B cell (primary cell): ENCODE data around the gene BCL2. TPM values are rescaled to one million over a fixed set of nuclear protein-coding genes. Genes with fewer than 3 reads are reported as not detected.

Experiments
- ATAC-seq: fragments of 200-7000 bp; cut with Tn5 transposase; one replicate; pipeline ENCODE4 v1.10.0; 2021; ENCODE audit warnings: low read depth, mild to moderate bottlenecking, moderate number of reproducible peaks, moderate library complexity
- CTCF ChIA-PET: fragments of 350-600 bp; sonication (Branson Sonifier 250); formaldehyde crosslinking; loops from one replicate; lab custom pipeline; 2021; ENCODE audit warnings: antibody characterized with exemption, inconsistent platforms; lab: Charles Lee
- POLR2A ChIA-PET: fragments of 350-600 bp; sonication (Branson Sonifier 250); formaldehyde crosslinking; loops from one replicate; lab custom pipeline; 2021; ENCODE audit warnings: antibody characterized with exemption; lab: Charles Lee
- DNase-seq: peaks from one replicate; pipeline ENCODE4 v3.0.0; 2013
- H2AFZ ChIP-seq: 2 replicates; pipeline ENCODE4 v1.6.1; 2012; ENCODE audit warnings: mild to moderate bottlenecking, low read depth, low read length; ENCODE audit not compliant: insufficient read depth, poor library complexity, severe bottlenecking
- H3K27ac ChIP-seq, 2 donors: 1 replicate in 1 of 2; 2 replicates in 1 of 2; pipeline ENCODE4 v1.5.1; 2012 to 2013; ENCODE audit warnings: low read length in 2 of 2, mild to moderate bottlenecking in 2 of 2, moderate library complexity in 1 of 2
- H3K27me3 ChIP-seq, 4 experiments: fragments of 200-600 bp in 1 of 4; sonication (generic) in 1 of 4; replicated peaks in 1 of 4; 1 replicate in 2 of 4; 2 replicates in 2 of 4; pipeline versions ENCODE4 v1.6.1 to v1.7.0; 2013 to 2016; ENCODE audit warnings: low read length in 3 of 4, mild to moderate bottlenecking in 2 of 4, mixed read lengths in 1 of 4, moderate library complexity in 1 of 4; ENCODE audit not compliant: insufficient read depth in 4 of 4, control insufficient read depth in 3 of 4; ENCODE audit errors: control extremely low read depth in 1 of 4
- H3K36me3 ChIP-seq, 2 experiments: replicated peaks in 1 of 2; 1 replicate in 1 of 2; 2 replicates in 1 of 2; pipeline versions ENCODE4 v1.6.1 to v1.7.1; 2013; ENCODE audit warnings: low read length in 1 of 2; ENCODE audit not compliant: insufficient read depth in 2 of 2, control insufficient read depth in 1 of 2; ENCODE audit errors: control extremely low read depth in 1 of 2, extremely low read depth in 1 of 2
- H3K4me1 ChIP-seq, 2 donors: fragments of 200-600 bp in 1 of 2; sonication (generic) in 1 of 2; 1 replicate in 1 of 2; 2 replicates in 1 of 2; pipeline versions ENCODE4 v1.5.1 to v1.6.1; 2013 to 2017; ENCODE audit warnings: low read length in 2 of 2; ENCODE audit not compliant: control insufficient read depth in 2 of 2, insufficient read depth in 2 of 2
- H3K4me2 ChIP-seq: replicated peaks from 2 replicates; pipeline ENCODE3; 2012; ENCODE audit warnings: mild to moderate bottlenecking, low read depth, low read length; ENCODE audit not compliant: poor library complexity, severe bottlenecking
- H3K4me3 ChIP-seq, 5 experiments: fragments of 200-600 bp in 1 of 5; sonication (generic) in 1 of 5; 1 replicate in 3 of 5; 2 replicates in 2 of 5; pipeline versions ENCODE4 v1.5.1 to v1.7.0; 2011 to 2016; ENCODE audit warnings: low read length in 4 of 5, mild to moderate bottlenecking in 4 of 5, low read depth in 2 of 5, control low read depth in 1 of 5, moderate library complexity in 1 of 5; ENCODE audit not compliant: insufficient read depth in 1 of 5; ENCODE audit errors: control extremely low read depth in 1 of 5, extremely low read depth in 1 of 5
- H3K79me2 ChIP-seq: fragments of 200-600 bp; sonication (generic); one replicate; pipeline ENCODE4 v1.6.0; 2016; ENCODE audit warnings: low read length; ENCODE audit not compliant: control insufficient read depth, insufficient read depth
- H3K9ac ChIP-seq: fragments of 200-600 bp; sonication (generic); 2 replicates; pipeline ENCODE4 v1.6.1; 2017; ENCODE audit warnings: mild to moderate bottlenecking, low read length, moderate library complexity
- H3K9me3 ChIP-seq, 3 donors: one replicate each; pipeline versions ENCODE4 v1.6.1 to v1.7.1; 2013; ENCODE audit warnings: low read length in 2 of 3; ENCODE audit not compliant: control insufficient read depth in 2 of 3, insufficient read depth in 1 of 3; ENCODE audit errors: control extremely low read depth in 1 of 3
- H4K20me1 ChIP-seq: 2 replicates; pipeline ENCODE4 v1.6.0; 2012; ENCODE audit warnings: mild to moderate bottlenecking, low read length; ENCODE audit not compliant: insufficient read depth, control insufficient read depth, poor library complexity, severe bottlenecking
- H3K27ac Mint-ChIP-seq: one replicate; pipeline ENCODE4 v1.8.0; 2021; ENCODE audit warnings: mixed read lengths
- H3K27me3 Mint-ChIP-seq: one replicate; pipeline ENCODE4 v1.8.0; 2021; ENCODE audit warnings: mixed read lengths
- H3K4me1 Mint-ChIP-seq: one replicate; pipeline ENCODE4 v1.8.0; 2021; ENCODE audit warnings: mixed read lengths
- H3K4me3 Mint-ChIP-seq: one replicate; pipeline ENCODE4 v1.8.0; 2021; ENCODE audit warnings: mixed read lengths
- H3K9me3 Mint-ChIP-seq: one replicate; pipeline ENCODE4 v1.8.0; 2022; ENCODE audit warnings: mixed read lengths; ENCODE audit not compliant: insufficient read depth
- CTCF ChIP-seq: fragments of 200-600 bp; IDR thresholded peaks from one replicate; pipeline ENCODE4 v1.8.0; 2022; ENCODE audit warnings: antibody characterized with exemption, mild to moderate bottlenecking
- EZH2 ChIP-seq: IDR thresholded peaks from 2 replicates; pipeline ENCODE4 v1.6.1; 2012; ENCODE audit warnings: borderline replicate concordance, low read depth, mild to moderate bottlenecking, moderate library complexity, low read length; ENCODE audit not compliant: insufficient read depth, poor library complexity, severe bottlenecking
- WGBS: methylation state at CpG from one replicate; pipeline ENCODE4 v1.1.5; 2013; ENCODE audit warnings: missing lambda C conversion rate; ENCODE audit not compliant: insufficient coverage; 5-methylcytosine and 5-hydroxymethylcytosine counted together
- intact Hi-C: fragments of 100-400 bp; cut with micrococcal nuclease; formaldehyde crosslinking; loops from one replicate; pipeline ENCODE4 v1.10.0; 2022
- polyA plus RNA-seq: library from polyadenylated mRNA; depleted of rRNA; stranded (reverse); fragments of >200 nt; gene quantifications from 2 replicates; pipeline ENCODE4 v1.2.3, GENCODE V29; 2012
- total RNA-seq, 2 donors: library from RNA; stranded (reverse); fragments of 120-200 nt in 1 of 2; gene quantifications; 1 replicate in 1 of 2; 2 replicates in 1 of 2; pipeline versions ENCODE4 v1.2.3 to v1.2.4, GENCODE V29; 2013 to 2022

BCL2 gene
- total and polyA plus RNA-seq, 2 donors (not counting 1 experiment from before 2014, with no cell fraction given), result 27.6 to 144 TPM

GRCh38 chr18:63322908-63323634 is 3.5 kb upstream of the BCL2 start:
- H3K27me3 Mint-ChIP-seq, result no peaks in the 10 kb centered on the region
- H3K4me1 ChIP-seq, result peaks cover 7 to 20% of the 10 kb centered on the region in 2 donors
- no peaks in the 10 kb centered on the region for H3K36me3 ChIP-seq
- H3K4me1 Mint-ChIP-seq, result peaks cover 24% of the 10 kb centered on the region
- TF ChIP-seq EZH2 (no peak), CTCF (peak; percentile 88)
- POLR2A ChIA-PET, result interaction anchor here (1.7 to 2.2 kb wide), 2 partner anchors 161 to 191 kb away, joined by 6 to 10 read pairs; no protein-coding TSS in a partner anchor
- no peak overlapping the region for H3K27ac ChIP-seq
- H3K27me3 ChIP-seq, result no peaks in the 10 kb centered on the region
- DNase-seq, result peak; percentile 80
- intact Hi-C loops, result loop anchor here (1.0 to 10.0 kb wide), 4 partner anchors 99 to 798 kb away; partner anchors contain the start of genes VPS4B and ZCCHC2
- no peak overlapping the region for H2AFZ ChIP-seq
- H3K4me3 ChIP-seq, result no peak overlapping the region
- H3K79me2 ChIP-seq, result peaks cover 17% of the 10 kb centered on the region
- H3K4me3 Mint-ChIP-seq, result no peak overlapping the region
- H3K9me3 Mint-ChIP-seq, result no peaks in the 10 kb centered on the region
- 33% methylated on average over 1 of the region's 8 CpGs for WGBS
- no peaks in the 10 kb centered on the region for H4K20me1 ChIP-seq
- no peak overlapping the region for H3K27ac Mint-ChIP-seq
- no peak for ATAC-seq
- H3K9ac ChIP-seq, result no peak overlapping the region
- CTCF ChIA-PET, result interaction anchor here (0.6 to 8.9 kb wide), 39 partner anchors 8 to 319 kb away, joined by 3 to 223 read pairs (median 5); no protein-coding TSS in a partner anchor
- no peaks in the 10 kb centered on the region for H3K9me3 ChIP-seq
- H3K4me2 ChIP-seq, result no peak overlapping the region

- Histone ChIP-seq H4K20me1 (no peaks in the 10 kb centered on the region), H3K9ac (no peak overlapping the region), H3K27ac (peak overlapping the region in 1 of 2 donors; percentile 3), H3K4me3 (no peak overlapping the region), H3K36me3 (no peaks in the 10 kb centered on the region), H3K4me1 (peaks cover 7 to 28% of the 10 kb centered on the region in 2 donors), H3K27me3 (no peaks in the 10 kb centered on the region), H2AFZ (no peak overlapping the region), H3K9me3 (no peaks in the 10 kb centered on the region), H3K4me2 (no peak overlapping the region), H3K79me2 (peaks cover 26% of the 10 kb centered on the region)
- DNase-seq, result no peak
- ChIA-PET CTCF (interaction anchor here (0.7 to 8.9 kb wide), 26 partner anchors 8 to 312 kb away, joined by 3 to 223 read pairs (median 6); no protein-coding TSS in a partner anchor), POLR2A (interaction anchor here (1.7 to 2.2 kb wide), 2 partner anchors 160 to 190 kb away, joined by 6 to 10 read pairs; no protein-coding TSS in a partner anchor)
- Mint-ChIP-seq H3K4me3 (no peak overlapping the region), H3K4me1 (peaks cover 27% of the 10 kb centered on the region), H3K27me3 (no peaks in the 10 kb centered on the region), H3K9me3 (no peaks in the 10 kb centered on the region), H3K27ac (peak overlapping the region; percentile 56)
- ATAC-seq, result no peak
- intact Hi-C loops, result loop anchor here (5.0 to 10.0 kb wide), 2 partner anchors 100 to 797 kb away; partner anchors contain the start of genes VPS4B and ZCCHC2
- WGBS, result 60% methylated on average over 1 of the region's 4 CpGs
- TF ChIP-seq CTCF (no peak), EZH2 (no peak)
These were observed 2.6 kb upstream of the BCL2 start for GRCh38 chr18:63322206-63322605.
